NCI-H2196 (cell line): ENCODE results near the gene ASB6.
"Not testable (repeated sequence)": the region's sequence is repeated elsewhere in the genome, so short reads cannot be mapped to it uniquely, and the experiment has no call there.

Experiments
- DNase-seq: peaks from one replicate; lab custom pipeline; 2025; ENCODE audit not compliant: unreplicated experiment; lab: John Stamatoyannopoulos, UW

ASB6 gene

DNA sequence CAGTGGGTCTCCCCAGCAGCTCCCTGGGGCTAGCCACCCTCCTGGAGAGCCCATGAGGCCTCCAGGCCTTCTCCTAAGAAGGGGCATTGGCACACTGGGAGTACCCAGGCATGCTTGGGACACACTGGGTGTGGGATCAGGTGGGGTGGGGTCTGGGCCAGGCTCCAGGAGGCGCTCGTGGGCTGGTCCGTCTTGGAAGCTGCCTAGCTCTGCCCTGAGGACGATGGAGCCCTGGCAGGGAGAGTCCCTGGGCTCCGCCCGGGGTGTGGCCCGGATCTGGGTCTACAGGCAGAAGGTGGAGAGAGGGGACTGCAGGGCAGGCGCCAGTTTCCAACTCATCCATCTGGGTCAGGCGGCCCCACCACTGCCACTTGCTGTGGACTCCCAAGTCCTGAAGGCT lies 25.9 kb upstream of the ASB6 start:
- DNase-seq: no peak

DNA sequence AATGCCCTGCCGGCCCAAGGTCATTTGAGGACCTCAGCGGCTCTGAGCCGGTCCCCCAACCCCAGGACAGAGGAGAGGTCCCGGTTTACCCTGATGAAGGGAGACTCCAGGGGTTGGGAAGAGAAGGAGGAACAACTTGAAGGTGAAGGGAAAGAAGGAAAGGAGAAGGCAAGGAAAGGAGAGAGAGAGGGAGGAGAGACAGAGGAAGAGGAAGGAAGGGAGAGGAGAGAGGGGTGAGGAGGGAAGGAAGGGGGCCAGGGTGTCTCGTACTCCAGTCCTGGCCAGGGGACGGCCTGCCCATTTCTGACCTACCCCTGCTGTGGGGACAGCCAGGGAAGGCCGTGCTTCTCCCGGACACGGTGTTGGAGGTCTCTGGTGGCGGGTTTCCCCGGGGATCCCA lies 25.4 kb upstream of the ASB6 start:
- DNase-seq: no peak

DNA sequence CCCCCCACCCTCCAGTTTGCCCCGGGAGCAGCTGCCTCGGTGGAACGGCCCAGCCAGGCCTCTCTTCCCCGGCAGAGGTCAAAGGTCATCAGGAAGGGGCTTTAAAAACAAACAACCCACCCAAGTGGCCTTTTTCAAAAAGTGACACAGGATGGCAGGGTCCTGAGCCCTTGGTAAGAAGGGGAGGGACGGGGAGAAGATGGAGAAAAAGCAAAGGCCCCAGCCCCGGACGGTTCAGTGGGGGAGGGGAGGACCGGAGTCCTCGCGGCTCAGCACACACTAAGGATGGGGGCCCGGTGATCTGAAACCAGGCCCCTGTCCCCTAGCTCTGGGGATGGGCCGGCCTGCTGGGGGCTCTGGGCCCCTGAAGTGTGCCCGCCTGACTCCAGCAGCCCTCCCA lies 24.6 kb upstream of the ASB6 start:
- no peak for DNase-seq

DNA sequence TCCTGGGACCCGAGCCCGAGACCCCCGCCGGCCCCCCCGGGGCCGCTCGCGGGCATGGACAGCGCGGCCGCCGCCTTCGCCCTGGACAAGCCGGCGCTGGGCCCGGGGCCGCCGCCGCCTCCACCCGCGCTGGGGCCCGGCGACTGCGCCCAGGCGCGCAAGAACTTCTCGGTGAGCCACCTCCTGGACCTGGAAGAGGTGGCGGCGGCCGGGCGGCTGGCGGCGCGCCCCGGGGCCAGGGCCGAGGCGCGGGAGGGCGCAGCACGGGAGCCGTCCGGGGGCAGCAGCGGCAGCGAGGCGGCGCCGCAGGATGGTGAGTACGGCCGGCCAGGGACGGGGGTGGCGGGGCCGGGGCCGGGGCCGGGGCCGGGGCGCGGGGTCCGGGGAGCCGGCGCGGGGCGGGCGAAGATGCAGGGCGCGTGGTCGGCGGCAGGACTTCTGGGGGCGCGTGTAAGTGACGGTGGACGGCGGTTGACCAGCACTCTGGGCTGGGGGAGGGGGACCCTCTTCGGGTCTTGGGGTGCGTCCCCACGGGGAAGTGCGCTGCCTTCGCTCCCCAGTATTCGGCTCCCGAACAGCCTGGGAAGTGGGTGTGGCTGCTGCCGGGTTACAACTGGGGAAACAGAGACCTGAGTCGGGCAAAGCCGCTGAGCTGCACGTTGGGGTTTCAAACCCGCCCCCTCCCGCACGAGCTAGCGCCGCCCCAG lies 24.0 kb upstream of the ASB6 start:
- no peak for DNase-seq

DNA sequence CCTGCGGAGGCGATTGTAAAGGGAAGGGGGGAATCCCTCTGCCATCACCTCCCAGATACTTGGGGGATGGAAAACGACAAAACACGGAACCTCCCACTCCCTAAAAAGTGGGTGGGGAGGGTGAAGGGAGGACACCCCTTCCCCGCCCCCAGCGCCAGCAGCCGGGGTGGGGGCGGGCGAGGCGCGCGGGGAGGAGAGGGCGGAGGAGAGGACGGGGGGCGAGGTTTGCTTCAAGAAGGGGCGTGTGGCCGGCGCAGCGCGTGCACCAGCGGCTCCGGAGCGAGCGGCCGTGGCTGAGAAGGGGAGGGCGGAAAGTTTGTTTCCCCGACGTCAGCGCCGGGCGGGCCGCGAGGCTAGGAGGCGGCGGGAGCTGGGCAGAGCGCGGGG lies 23.4 kb upstream of the ASB6 start, which contains the start of gene PRRX2:
Gene PRRX2, plus strand, starts transcription at position 259 of the 387 bp plus-strand sequence. CDS start 221 bp downstream, outside the sequence.
- DNase-seq: peak; percentile 14

DNA sequence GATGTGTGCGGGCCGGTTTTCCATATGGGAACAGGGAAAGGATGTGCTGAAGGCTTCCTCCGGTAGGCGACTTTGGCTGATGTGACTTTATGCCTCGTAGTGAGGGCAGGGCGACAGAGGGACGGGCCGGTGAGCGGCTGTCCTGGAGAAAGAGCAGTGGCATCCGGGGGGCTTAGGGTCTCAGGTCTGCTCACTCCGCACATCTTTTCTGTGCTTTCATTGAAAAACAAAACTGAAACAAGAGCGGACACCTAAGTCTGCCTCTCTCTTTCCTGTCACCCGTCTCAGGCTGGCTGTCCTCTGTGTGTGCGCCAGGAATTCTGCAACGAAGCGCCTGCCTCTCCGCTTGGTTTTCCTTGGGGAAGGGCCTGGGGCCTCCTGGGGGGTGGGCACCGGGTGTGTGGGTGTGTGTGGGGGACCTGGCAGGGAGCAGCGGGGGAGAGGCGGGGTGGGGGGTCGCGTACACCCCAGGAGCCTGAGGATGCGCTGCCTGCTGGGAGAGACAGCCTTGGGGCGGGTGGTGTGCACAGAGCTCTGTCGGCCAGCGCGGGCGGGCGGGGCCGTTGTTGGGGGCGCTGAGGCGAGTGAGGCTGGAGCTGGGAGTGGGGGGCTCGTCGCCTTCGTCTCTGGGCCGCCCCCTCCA lies 22.9 kb upstream of the ASB6 start:
- no peak for DNase-seq

DNA sequence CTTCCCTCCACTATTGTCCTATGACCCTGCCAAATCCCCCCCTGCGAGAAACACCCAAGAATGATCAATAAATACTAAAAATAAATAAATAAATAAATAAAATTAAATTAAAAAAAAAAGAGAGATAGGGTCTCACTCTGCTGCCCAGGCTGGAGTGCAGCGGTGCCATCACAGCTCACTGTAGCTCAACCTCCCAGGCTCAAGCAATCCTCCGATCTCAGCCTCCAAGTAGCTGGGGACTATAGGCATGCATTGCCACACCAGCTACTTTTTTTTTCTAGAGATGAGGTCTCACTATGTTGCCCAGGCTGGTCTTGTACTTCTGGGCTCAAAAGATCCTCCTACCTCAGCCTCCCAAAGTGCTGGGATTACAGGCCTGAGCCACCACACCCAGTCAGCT lies 20.3 kb upstream of the ASB6 start:
- DNase-seq: not testable (repeated sequence)

DNA sequence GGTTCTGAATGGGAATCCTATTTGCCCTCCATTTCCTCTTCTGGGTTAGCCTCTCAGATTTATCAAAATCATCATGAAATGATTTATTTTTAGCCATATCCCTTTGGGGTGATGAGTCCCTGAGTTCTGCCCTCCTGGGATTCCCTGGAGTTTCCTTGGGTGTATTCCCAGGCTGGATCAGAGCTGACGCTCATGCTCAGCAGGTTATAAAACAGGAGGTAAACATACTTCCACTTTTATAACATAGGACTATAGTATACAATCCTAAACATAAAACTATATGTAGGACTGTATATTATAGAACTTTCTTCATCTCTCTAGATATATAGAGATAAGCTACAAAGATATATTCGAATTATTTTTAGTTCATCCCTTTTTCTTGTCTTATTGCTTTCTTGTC lies 19.1 kb upstream of the ASB6 start:
- DNase-seq: no peak

DNA sequence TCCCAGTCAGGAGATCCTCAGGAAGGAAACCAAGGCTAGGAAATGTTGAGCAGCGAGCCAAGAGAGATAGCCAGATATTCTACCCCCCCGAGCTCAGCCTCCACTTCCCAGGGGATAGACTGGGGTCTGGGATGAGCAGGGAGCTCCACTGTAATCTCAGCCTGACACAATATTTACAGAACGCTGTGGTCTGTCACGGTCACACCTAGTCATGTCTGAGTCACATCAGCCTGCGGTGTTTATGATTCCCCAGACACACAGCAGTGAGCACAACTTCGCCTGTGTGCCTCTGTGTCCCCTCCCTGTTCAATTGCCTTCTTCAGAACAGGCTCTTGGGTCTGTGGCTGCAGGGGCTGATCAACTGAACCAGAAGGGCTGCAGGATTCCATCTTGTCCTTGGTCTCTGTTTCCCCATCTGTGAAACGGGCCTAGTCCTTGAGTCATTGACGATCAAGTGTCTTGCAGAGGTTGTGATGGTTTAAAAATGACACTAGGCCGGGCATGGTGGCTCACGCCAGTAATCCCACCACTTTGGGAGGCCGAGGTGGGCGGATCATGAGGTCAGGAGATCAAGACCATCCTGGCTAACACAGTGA lies 14.9 kb upstream of the ASB6 start:
- no peak for DNase-seq

DNA sequence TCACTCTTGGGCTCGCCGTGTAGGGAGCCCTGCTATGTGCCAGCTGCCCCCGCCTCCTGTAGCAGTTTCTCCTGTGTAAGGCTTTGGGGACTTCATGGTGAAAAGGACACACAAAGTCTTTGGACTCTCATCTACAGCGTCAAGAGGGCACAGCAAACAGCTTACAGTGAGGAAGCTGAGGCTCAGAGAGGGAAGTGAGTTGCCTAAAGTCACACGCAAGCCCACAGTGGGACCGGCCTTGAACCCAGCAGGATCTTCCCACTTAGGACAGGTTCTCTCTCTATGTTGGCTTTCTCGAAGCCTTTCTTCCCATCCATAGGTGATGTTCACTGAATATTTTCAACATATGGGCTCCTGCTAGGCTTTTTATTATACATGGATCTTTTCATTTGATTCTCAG lies 13.7 kb upstream of the ASB6 start:
- no peak for DNase-seq

DNA sequence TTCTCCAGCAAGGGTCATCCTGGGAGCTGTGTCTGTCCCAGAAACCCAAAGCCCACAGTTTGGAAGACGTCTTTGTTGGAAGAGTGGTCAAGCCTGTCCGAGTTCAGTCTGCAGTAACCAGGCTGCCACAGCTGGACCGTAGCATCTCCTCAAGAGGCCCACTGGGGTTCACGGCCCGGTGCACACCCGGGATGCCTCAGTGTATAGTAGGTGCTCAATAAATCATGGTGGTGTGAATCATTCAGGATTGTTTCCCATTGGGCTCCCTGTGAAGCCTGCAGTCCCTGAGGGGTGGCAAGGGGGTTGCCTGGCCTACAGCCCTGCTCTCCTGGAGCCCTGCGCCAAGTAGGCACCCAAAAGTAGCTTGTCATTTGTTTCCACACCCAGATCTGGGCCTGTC lies 13.2 kb upstream of the ASB6 start:
- no peak for DNase-seq

DNA sequence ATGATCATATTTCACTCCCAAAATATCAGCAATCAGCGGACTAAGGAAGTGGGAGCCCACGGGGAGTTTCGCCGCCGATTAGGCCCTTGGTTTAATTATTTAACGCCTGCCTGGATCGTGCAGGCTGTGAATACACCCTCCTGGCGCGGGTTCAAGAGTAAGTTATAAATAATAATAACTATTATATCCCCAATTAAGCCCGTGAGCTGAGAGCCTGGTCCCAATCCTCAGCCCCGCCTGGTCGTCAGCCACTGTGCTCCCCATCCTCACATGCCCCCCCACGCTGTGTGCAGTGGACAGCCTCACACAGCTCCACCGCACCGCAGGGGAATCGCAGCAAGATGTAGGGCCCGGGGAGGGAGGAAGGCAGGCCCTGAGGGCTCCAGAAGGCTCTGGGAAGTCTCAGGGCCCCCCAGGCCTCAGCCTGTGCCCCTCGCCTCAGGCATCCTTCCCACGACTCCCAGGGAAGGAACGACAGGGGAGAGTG lies 12.6 kb upstream of the ASB6 start:
- no peak for DNase-seq

DNA sequence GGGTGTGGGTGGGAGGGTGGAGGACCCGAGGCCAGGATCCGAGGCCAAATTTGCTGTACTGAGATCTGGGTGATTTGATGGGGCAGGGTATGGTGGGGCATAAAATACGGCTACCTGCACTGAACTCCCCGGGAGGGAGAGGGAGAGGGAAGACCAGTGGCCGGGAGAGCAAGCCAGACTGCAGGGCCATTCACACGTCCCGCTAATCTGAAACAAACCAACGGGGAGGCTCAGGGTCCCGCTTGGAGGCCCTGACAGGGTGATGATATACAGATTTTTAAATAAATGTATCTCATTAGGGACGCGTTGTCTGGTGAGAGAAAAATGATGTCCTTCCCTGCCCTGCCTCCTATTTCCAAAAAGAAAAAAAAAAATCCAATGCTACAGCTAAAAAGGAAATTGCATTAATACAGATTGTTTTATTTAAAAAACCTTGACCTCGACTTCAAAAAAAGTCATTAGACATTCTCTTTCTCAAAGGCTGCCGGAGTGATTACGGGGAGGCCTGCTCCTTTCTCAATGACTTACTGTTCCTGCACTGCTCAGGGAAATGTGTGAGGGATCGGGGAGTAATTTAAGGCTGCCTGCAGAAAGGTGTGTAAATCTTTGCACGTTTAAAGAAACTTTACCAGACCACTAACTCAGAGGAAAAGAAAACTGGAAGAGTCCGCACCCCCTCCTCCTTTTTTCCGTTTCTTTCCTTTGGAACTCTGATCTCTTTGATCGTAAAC lies 12.0 kb upstream of the ASB6 start:
- no peak for DNase-seq

DNA sequence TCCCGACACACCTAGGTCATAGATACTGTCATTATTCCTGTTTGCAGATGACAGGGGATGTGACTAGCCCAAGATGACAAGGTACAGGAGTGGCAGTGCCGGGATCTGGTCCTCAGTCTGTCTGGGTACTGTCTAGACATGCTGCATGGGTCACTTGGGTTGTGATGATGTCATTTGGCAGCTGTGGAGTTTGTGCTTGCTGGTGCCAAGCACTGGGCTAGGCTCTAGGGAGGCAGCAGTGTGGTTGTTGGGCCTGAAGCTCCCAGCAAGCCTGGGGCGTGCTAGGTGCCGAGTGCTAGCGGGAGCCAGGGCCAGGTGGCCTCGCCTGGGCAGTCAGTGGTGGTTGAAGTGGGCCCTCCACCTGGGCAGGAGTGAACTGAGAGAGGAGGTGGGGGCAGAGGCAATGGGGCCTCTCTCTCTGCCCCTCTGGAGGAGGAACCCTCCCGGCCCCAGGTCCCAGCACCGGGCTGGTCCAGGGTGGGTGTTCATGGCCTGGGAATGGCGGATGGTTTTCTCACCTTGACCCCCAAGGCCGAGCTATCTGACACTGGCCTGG lies 8.8 kb upstream of the ASB6 start:
- no peak for DNase-seq

DNA sequence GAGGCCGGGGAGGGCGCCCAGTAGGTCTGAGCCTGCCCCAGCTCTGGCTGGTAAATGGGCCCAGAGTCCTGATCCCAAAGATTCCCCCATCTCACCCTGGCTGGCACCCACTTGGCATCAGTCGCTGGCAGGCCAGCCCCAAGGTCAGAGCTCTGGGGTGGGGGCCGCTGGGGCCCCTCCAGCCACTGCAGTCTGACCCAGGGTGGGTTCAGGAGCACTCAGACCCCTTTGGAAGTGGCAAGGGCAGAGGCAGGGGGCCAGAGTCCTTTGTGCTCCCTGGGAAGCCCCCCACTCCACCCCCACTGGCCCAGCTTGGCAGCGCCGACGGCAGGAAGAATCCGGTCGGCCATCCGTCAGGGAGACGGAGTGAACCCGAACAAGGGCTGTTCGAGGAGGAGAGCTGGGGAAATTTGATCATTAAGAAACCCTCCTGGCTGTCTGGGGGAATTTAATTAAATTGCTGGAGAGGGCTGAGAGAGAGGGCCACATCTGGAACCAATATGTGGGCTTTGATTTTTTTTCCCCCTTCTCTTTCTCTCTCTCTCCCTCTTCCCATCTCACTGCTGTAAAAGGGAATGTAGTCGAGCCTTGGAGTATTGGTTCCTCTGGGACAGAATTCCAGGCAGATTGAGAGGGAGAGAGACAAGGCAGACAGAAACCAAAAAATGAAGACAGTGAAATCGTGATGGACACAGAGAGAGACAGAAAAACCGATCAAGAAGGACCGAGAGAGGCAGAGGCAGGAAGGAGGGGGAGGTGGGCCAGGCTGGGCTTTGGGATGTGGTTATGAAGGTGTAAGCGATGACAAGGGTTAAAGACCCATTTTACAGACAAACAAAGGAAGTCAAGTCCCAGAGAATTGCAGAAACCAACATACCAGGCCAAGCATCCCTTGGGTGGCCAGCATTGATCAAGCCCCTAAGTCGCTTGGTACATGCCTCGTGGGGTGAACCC lies 8.1 kb upstream of the ASB6 start:
- no peak for DNase-seq

DNA sequence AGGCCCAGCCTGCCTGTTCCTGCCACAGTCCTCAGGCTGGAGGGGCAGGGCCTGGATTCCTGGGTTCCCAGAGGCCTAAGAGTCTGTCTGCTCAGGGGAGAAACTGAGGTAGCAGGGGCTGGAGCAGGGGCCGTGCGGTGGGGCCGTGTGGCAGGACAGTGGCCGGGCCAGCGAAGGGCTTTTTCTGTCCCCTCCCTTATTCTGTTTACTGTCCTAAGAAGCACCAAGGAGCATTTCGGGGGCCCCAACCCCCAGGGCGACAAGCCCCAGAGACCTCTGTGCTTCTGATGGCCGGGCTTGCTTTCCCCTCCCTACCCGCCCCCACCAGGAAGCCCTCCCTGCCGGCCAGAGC lies 6.8 kb upstream of the ASB6 start:
- DNase-seq: no peak

DNA sequence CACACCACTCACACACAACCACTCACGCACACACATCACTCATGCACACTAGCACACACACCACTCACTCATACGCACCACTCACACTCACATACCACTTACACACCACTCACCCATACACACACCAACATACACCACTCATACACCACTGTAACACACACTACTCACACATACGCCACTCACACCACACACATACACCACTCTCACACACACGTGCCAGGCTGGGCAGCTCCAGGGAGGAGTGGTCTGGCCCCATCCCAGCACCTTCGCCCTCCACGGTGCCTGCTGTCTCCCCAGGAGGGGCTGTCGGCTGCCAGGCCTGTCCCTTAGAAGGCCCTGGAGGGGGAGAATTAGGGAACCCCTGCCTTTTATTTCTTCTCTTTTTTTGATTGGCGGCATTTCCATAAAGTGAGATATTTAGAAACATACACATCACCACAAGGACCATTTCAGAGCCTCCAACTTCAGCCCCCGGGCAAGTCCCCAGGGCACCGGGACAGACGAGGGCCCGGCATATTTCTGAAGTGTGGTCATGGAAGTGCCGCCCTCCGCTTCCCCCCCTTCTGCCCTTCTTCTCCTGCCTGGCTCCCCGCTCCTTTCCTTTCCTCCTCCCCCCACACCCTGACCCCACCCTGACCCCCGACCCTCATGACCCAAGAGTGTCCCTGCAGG lies 6.3 kb upstream of the ASB6 start:
- no peak for DNase-seq

DNA sequence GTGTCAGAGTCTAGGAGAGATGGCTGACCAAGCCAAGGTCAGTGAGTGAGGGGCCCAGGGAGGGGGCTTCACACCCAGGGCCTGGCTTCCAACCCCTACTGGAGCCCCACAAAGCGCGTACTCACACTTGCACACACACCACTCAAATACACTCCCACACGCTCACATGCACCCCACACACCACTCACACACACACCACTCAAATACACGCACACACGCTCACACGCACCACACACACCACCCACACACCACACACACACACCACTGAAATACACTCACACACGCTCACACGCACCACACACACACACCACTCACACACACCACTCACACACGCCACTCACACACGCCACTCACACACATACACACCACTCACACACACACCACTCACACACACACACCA lies 5.7 kb upstream of the ASB6 start:
- DNase-seq: no peak

DNA sequence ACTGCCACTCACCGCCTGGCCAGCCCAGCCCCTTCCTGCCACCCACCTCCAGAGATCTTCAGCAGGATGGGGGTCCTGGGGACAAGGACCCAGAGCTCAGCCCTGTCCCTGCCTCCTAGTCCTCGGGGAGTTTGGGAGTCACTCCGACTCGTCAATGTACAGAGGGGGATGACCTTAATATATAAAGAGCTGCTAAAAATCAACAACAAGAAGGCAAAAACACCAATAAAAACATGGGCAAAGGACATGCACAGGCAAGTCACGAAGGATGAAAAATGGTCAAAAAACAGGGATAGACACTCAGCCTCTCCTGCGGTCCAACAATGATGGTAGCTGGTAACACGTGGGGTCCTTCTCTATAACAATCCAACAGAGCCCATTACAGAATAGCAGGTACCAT lies 4.7 kb upstream of the ASB6 start:
- DNase-seq: no peak

DNA sequence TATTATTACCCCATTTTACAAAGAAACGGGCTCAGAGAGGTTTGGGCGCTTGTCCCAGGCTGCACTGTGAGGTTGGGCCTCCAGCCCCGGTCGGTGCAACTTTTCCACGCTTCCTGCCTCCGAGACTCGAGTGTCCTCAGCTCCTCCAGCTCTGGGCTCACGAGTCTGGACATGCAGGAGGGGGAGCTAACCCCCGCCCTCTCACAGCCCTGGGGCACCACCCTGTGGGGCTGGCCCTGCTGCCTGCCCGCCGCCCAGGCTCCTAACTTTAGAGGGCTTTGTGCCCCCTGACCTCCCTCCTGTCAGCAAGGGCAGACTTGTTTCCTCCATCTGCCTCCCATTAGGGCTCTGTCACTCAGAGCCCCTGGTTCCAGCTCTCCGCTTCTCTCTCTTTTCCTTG lies 4.3 kb upstream of the ASB6 start:
- no peak for DNase-seq
